ENCODE measurements around the gene MRPS5. TPM values are rescaled to one million over a fixed set of nuclear protein-coding genes. Genes with fewer than 3 reads are reported as not detected.

MRPS5 gene
- total RNA-seq, 1 donor from 2014 or later = 68.8 TPM

DNA sequence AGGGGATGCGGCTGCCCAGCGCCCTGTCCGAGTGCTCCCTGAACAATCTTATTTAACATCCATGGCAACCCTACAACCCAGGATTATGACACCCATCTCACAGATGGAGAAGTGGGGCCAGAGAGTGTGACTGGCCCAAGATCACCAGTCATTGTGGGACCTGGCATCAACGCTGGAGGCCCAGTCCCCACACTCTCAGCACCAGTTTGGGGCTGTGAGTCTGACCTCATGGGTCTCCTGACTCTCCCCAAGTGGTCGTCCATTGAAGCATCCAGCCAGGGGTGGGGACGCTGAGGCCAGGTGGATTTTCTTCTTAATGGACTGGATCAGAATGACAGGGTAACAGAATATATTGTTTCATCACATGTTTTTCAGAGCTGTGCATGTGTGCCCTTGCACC lies 71.6 kb downstream of the MRPS5 start:
- intact Hi-C loops (cut with micrococcal nuclease) = no loop called here

DNA sequence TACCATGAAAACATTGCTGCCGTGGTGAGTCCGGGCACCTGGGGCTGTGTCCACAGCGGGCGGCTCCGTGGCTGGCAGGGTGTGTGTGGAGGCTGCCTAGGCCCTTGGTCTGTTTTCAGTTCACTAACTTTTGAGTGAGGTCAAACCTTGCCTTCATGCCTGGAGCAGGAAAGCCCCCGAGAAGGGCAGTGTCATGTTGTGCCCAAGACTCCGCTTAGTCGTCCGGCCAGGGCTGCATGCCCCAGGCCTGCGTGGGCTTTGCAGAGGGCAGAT lies 72.0 kb downstream of the MRPS5 start:
- intact Hi-C loops (cut with micrococcal nuclease) = no loop called here

DNA sequence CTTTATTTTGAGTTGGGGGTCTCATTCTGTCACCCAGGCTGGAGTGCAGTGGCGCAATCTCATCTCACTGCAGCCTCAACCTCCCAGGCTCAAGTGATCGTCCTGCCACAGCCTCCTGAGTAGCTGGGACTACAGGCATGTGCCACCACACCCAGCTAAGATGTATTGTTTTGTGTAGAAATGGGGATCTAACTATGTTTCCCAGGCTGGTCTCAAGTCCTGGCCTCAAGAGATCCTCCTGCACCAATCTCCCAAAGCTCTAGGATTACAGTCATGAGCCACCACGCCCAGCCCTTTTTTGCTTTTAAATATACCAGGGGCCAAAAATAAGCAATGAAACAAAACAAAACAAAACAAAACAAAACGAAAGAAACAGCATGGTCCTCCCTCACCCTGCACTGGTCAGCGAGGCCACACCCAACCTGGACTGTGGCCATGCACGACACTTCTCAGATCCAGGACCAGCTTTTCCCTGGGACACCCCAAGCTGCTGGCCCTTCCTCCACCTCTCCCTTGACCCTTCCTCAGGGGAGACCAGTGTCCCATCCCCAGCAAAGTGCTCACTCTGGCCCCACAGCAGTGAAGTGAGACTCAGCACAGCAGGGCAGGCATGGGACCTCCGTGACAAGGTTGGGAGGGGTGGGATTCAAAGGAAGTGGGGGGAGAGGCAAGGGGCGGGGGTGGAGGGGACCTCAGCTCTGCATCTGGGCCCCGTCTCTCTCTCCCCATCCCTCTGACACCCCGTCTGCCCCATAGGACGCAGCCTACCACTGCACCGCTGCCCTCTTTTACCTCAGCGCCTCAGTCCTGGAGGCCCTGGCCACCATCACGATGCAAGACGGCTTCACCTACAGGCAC lies 72.6 kb downstream of the MRPS5 start:
- intact Hi-C loops (cut with micrococcal nuclease) = no loop called here

DNA sequence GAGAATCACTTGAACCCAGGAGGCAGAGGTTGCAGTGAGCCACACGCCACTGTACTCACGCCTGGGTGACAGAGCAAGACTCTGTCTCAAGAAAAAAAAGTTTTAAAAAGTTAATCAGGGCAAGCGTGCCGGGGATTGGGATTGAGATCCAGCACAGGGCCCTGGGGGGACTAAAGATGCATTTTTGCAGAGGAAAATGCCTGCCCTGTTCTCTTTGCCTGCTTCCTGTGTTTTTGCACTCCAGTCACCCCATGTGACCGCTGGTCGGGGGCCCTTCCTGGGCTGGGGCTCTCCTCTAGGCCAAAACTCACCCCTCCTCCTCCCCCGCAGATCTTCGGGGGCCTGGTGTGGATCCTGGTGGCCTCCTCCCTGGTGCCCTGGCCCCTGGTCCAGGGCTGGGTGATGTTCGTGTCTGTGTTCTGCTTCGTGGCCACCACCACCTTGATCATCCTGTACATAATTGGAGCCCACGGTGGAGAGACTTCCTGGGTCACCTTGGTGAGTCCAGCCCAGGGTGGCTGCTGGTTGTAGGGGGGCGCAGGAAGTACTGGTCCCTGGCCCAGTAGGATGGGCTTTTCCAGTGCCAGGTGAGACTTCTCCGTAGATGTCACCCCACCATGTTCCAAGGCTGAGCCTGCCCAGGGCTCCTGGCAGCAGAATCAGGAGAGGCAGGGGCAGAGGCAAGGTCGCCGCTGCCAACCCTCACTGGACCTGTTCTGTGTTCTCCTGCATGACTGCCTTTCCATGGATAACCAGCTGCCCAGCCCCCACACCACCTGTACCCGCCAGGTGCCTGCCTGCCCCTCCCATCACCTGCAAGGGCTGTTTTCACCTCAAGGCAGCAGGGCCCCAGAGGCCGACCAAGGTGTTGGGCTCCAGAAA lies 73.7 kb downstream of the MRPS5 start:
- intact Hi-C loops (cut with micrococcal nuclease) = no loop called here

DNA sequence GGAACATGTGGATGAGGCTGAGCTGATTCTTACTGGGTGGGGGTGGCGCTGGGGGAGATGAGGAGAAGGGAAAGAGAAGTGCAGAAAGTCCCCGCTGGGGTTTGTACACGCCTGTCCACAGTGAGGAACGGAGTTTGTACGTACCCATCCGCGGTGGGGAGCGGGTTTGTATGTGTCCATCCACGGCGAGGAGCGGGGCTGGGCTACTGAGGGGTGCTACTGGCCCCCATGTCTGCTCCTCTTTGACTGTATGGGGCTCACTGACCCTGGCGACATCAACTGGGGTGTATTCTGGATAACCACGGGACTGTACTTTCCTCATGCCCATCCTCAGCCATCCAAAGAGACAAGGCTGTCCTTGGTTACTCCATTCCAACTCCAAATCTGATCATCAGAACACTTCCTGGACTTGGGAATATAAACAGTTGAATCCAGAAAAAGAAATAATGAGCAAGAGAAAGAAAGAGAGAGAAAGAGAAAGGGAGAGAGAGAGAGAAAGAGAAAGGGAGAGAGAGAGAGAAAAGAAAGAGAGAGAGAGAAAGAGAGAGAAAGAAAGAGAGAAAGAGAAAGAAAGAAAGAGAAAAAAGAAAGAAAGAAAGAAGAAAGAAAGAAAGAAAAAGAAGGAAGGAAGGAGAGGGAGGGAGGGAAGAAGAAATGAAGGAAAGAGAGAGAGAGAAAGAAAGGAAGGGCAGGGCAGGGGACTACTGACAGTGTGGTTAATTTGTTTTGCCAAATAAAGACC lies 75.1 kb downstream of the MRPS5 start:
- intact Hi-C loops (cut with micrococcal nuclease) = no loop called here

DNA sequence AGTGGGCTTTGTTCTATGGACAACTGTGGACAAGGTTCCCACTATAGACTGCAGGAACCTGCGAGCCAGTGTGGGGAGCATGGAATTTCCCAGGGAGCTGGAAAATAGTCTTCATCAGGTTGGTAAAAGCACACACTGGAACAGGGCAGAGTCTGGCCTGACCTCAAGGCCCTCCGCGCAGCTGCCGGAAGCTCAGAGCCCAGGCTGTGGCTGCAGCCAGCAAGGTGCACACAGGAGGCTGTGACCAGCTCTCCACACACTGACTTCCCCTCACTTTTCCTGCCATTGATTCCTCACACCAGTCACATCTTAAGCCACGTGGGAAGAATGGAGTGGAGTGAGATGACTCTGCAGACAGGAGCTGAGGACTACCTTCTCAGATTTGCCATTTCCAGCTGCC lies 77.0 kb downstream of the MRPS5 start:
- intact Hi-C loops (cut with micrococcal nuclease) = no loop called here

DNA sequence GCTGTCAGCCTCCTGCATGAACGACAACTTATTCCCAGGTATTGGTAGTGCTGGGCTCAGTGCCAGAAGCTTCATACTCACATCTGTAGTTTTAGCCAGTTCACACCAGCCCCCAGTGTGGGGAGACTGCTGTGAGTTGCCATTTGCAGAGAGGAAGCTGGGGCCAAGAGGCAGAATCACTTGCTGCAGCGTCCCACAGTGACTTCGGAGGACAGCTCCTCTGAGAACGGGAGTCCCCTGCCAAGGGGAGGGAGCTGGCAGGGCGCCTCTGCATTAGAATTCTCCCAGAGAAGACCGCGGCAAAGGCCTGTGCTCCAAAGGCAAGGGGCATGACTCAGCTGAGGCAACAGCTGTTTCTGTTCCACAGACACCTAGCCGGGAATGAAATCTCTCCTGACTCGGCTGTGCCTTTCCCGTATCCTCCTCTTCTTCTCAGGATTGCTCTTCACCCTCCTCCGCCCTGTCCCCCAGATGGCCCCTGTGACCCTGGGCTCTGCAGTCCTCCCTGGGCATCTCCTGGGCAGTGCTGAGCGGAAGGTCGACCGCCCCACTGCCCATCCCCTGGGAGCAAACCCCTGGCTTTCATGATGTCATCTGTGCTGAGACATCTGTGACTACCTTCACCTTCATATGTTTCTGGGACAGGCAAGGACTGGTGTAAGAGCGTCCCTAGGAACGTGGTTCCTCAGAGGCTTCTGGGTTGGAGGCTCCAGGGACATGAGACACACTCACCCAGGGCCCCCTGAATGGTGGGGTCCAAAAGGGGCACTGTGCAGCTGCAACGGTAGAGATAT lies 78.1 kb downstream of the MRPS5 start:
- intact Hi-C loops (cut with micrococcal nuclease) = no loop called here

DNA sequence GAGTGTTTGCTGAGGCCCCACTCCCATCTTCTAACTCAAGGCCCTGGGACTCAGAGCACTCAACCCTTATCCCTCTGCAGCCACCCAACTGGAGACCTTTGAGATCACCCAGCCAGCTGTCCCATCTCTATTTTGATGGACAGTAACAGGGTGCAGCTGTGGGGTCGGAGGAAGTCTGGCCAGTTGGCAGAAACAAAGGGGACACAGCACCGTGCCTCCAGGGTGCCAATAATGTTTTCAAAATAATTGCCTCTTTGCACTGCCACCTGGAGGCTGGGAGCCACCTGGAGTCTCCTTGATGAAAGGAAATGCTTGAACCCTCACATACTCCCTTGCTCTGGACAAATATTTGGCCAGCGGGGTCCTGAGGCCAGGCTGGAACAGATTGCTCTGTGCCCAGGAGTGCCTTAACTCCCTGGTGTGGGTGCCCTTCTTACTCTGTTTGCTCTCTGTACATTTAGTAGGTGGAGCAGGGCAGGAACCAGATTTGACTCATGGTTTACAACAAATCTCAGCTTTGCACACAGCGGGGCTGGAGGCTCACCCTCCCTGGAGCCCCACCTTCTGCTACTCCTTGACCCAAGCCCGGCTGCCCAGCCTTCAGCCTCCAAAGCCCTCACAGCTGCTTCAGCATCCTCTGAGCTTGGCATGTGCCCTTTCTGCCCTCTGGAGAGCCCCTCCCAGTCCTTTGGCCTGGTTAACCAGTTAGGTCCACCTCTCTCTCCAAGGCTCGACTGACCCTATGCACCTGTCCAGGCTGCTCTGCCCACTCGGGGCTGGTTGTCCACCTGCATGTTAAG lies 78.9 kb downstream of the MRPS5 start:
- intact Hi-C loops (cut with micrococcal nuclease) = no loop called here

DNA sequence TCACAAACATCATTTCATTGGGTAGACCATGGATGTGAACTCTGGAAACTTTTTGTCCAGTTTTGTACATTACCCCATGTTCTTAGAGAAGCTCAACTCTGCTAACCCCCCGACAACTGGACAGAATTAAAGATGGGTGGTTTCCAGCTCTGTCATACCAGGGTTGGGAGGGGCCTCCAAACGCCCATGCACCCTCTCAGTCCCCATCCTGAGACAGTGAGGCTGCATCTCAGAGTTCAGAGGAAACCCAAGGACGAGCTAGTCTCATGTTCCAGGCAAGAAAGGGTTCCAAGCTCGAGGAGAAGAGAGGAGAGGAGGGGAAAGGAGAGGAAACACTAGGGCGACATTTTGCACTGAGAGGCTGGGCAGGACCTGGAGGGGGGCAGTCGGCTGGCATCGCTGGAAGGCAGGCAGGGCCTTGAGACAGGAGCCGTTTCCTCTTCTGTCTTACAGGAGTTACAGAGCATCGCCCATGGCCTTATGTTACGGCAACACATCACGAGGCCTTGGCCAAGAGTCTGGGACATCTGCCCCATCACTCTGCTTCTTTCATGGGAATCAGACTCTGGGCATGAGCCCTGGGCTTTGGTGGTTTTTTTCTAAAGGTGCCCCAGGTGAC lies 79.7 kb downstream of the MRPS5 start:
- intact Hi-C loops (cut with micrococcal nuclease) = no loop called here

DNA sequence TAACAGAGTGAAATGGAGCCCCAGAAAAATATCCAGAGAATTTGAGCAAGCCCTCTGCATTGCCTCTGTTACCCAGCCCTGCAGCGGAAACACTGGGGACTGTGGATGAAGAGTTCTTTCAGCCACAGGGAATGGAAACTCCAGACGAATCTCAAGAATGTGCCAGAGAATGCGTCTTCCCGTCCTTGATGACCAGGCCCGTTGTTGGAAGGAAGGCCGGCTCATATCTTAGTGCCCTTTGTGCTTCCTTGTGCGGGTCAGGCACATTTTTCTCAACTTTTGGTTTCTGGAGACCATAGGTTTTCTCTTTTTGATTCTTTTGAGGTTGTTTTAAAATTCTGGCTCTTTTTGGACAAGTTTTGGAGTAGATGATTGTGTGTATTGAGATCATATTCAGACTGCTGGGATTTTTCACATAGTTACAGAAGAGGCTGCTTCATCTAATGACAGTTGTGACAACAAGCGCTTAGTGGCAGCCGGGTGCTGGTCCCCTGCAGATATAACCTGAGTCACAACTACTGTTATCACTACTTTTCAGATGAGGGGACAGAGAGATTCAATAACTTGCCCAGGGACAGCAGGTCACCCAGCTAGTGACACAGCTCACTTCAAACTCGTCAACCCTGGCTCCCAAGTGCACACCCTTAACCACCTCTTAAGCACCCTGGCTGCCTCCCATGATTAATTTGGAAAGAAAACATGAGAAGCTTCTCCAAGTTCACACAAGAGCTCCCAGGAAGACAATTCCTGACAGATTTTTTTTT lies 80.4 kb downstream of the MRPS5 start:
- intact Hi-C loops (cut with micrococcal nuclease) = no loop called here

DNA sequence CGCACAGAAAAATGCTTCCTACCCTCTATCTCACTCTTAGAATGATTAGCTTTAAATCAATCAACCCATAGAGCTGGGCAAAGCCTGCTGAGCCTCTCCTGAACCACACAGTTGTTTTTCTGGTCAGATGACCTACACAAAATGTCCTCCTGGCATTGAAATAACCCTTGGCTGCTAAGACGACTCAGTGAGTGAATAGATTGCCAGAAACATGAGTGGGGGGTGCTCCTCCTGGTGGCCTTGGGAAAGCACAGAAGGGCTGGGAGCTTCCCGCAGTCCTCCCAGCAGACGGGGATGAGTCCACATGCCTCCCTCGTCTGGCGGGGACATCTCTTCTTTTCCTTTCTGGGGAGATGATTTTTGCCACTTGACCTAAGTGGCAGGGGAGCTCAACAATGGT lies 81.2 kb downstream of the MRPS5 start:
- intact Hi-C loops (cut with micrococcal nuclease) = no loop called here

DNA sequence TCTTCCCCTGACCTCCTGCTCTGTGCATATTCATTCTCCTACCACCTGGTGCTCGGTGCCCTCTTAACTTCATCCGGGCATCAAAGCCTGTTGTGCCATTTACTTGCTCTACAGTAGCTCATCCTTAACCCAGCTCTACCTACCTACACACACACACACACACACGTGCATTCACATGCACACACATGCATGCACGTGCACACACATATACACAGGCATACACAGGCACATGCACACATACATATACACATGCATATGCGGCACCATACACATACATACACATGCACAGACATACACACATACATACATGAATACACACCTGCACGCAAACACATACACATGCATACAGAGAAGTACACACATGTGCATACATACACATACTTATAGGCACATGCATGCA lies 81.6 kb downstream of the MRPS5 start:
- intact Hi-C loops (cut with micrococcal nuclease) = loop anchor here (1.0 to 2.0 kb wide), 3 partner anchors 14 to 40 kb away; no protein-coding TSS in a partner anchor

DNA sequence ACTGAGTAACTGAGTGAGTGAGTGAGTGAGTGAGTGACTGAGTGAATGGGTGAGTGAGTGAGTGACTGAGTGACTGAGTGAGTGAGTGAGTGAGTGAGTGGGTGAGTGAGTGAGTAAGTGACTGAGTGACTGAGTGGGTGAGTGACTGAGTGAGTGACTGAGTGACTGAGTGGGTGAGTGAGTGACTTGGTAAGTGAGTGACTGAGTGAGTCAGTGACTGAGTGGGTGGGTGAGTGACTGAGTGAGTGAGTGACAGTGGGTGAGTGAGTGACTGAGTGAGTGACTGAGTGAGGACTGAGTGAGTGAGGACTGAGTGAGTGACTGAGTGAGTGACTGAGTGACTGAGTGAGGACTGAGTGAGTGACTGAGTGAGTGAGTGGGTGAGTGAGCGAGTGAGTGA lies 82.2 kb downstream of the MRPS5 start:
- intact Hi-C loops (cut with micrococcal nuclease) = loop anchor here (1.0 to 2.0 kb wide), 3 partner anchors 13 to 41 kb away; no protein-coding TSS in a partner anchor

DNA sequence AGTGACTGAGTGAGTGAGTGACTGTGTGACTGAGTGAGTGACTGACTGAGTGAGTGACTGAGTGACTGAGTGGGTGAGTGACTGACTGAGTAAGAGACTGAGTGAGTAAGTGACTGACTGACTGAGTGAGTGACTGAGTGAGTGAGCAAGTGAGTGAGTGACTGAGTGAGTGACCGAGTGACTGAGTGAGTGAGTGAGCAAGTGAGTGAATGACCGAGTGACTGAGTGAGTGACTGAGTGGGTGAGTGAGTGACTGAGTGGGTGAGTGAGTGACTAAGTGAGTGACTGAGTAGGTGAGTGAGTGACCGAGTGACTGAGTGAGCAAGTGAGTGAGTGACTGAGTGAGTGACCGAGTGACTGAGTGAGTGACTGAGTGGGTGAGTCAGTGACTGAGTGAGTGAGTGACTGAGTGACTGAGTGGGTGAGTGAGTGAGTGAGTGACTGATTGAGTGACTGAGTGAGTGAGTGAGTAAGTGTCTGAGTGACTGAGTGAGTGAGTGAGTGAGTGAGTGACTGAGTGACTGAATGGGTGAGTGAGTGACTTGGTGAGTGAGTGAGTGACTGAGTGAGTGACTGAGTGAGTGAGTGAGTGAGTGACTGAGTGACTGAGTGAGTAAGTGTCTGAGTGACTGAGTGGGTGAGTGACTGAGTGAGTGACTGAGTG lies 82.8 kb downstream of the MRPS5 start:
- intact Hi-C loops (cut with micrococcal nuclease) = loop anchor here (1.0 to 2.0 kb wide), 3 partner anchors 12 to 42 kb away; no protein-coding TSS in a partner anchor

DNA sequence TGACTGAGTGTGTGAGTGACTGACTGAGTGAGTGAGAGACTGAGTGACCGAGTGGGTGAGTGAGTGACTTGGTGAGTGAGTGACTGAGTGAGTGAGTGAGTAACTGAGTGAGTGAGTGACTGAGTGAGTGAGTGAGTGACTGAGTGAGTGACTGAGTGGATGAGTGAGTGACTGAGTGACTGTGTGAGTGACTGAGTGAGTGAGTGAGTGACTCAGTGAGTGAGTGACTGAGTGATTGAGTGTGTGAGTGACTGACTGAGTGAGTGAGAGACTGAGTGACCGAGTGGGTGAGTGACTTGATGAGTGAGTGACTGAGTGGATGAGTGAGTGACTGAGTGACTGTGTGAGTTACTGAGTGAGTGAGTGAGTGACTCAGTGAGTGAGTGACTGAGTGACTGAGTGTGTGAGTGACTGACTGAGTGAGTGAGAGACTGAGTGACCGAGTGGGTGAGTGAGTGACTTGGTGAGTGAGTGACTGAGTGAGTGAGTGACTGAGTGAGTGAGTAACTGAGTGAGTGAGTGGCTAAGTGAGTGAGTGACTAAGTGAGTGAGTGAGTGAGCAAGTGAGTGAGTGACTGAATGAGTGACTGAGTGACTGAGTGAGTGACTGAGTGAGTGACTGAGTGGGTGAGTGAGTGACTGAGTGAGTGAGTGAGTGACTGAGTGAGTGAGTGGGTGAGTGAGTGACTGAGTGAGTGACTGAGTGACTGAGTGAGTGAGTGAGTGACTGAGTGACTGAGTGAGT lies 83.6 kb downstream of the MRPS5 start:
- intact Hi-C loops (cut with micrococcal nuclease) = loop anchor here (2.0 kb wide), 1 partner anchor 15 kb away; no protein-coding TSS in a partner anchor

DNA sequence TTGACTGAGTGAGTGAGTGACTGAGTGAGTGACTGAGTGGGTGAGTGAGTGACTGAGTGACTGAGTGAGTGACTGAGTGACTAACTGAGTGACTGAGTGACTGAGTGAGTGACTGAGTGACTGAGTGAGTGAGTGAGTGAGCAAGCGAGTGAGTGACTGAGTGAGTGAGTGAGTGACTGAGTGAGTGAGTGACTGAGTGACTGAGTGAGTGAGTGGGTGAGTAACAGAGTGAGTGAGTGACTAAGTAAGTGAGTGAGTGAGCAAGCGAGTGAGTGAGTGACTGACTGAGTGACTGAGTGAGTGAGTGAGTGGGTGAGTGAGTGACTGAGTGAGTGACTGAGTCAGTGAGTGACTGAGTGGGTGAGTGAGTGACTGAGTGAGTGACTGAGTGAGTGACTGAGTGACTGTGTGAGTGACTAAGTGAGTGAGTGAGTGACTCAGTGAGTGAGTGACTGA lies 84.2 kb downstream of the MRPS5 start:
- intact Hi-C loops (cut with micrococcal nuclease) = no loop called here

DNA sequence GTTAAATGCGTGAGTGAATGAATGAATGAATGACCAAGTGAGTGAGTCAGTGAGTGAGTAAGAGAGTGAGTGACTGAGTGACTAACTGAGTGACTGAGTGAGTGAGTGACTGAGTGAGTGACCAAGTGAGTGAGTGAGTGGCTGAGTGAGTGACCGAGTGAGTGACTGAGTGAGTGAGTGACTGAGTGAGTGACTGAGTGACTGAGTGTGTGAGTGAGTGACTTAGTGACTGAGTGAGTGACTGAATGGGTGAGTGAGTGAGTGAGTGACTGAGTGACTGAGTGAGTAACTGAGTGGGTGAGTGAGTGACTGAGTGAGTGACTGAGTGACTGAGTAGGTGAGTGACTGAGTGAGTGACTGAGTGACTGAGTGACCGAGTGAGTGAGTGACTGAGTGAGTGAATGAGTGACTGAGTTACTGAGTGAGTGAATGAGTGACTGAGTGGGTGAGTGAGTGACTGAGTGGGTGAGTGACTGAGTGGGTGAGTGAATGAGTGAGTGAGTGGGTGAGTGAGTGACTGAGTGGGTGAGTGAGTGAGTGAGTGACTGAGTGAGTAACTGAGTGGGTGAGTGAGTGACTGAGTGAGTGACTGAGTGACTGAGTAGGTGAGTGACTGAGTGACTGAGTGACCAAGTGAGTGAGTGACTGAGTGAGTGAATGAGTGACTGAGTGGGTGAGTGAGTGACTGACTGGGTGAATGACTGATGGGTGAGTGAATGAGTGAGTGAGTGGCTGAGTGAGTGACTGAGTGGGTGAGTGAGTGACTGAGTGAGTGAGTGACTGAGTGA lies 84.8 kb downstream of the MRPS5 start:
- intact Hi-C loops (cut with micrococcal nuclease) = no loop called here

Measured in T-helper 1 cell treated with Interleukin-12 subunit alpha and Interleukin-12 subunit beta and Interleukin-4 antibody, amounts not matched to agents 30 ng/mL and 1 ng/mL, for 36 hours (primary cell).